Breast epithelium (tissue), 4 donors: ENCODE results near the gene EDRF1. TPM values are rescaled to one million over a fixed set of nuclear protein-coding genes. Genes with fewer than 3 reads are reported as not detected.

ENCODE experiments used
- DNase-seq, 2 donors: peaks; one replicate each; pipeline ENCODE4 v3.0.0-alpha.2; 2019; ENCODE audit warnings: low spot score in 2 of 2
- H3K27ac ChIP-seq, 2 donors: fragments of 200-600 bp; sonication (generic) in 1 of 2; one replicate each; pipeline ENCODE4 v1.5.1; 2016 to 2019; ENCODE audit warnings: mild to moderate bottlenecking in 1 of 2
- H3K27me3 ChIP-seq, 2 donors: fragments of 200-600 bp; sonication (generic) in 1 of 2; one replicate each; pipeline versions ENCODE4 v1.5.1 to v1.6.0; 2017 to 2019; ENCODE audit warnings: control low read depth in 1 of 2, mild to moderate bottlenecking in 1 of 2
- H3K36me3 ChIP-seq: fragments of 200-600 bp; one replicate; pipeline ENCODE4 v1.5.1; 2019
- H3K4me1 ChIP-seq, 2 donors: fragments of 200-600 bp; sonication (generic); one replicate each; pipeline ENCODE4 v1.5.1; 2016 to 2019; ENCODE audit warnings: control low read depth in 1 of 2
- H3K4me3 ChIP-seq, 3 donors: fragments of 200-600 bp; sonication (generic); 1 replicate in 2 of 3; 2 replicates in 1 of 3; pipeline ENCODE4 v1.5.1; 2016 to 2019; ENCODE audit warnings: mild to moderate bottlenecking in 3 of 3, moderate library complexity in 2 of 3
- H3K9me3 ChIP-seq, 2 donors: fragments of 200-600 bp; sonication (generic) in 1 of 2; one replicate each; pipeline ENCODE4 v1.5.1; 2016 to 2019; ENCODE audit warnings: control low read depth in 1 of 2
- CTCF ChIP-seq, 3 donors: fragments of 450-650 bp; IDR thresholded peaks; one replicate each; pipeline ENCODE4 v1.5.1; 2016 to 2017; ENCODE audit warnings: antibody characterized with exemption in 3 of 3, mild to moderate bottlenecking in 3 of 3, moderate library complexity in 3 of 3
- POLR2A ChIP-seq: fragments of 450-650 bp; IDR thresholded peaks from one replicate; pipeline ENCODE4 v1.6.1; 2016; ENCODE audit warnings: antibody characterized with exemption, mild to moderate bottlenecking, moderate library complexity
- POLR2AphosphoS5 ChIP-seq, 3 donors: sonication (generic); formaldehyde crosslinking; IDR thresholded peaks; one replicate each; pipeline ENCODE4 v1.6.1; 2017; ENCODE audit warnings: antibody characterized with exemption in 3 of 3
- intact Hi-C: fragments of 100-400 bp; cut with DNase I; formaldehyde crosslinking; loops from one replicate; pipeline ENCODE4 v1.15.1; 2023; ENCODE audit warnings: low total_unique reads
- total RNA-seq, 3 donors: library from RNA; depleted of rRNA; stranded (reverse); fragments of >200 nt; gene quantifications; one replicate each; pipeline ENCODE4 v1.1.0, GENCODE V29; 2016

The EDRF1 gene
- total RNA-seq, 3 donors from 2014 or later = 23.8 to 37.3 (median 35.1) TPM

GRCh38 chr10:125783408-125783807, 63.9 kb downstream of the EDRF1 start:
- Histone ChIP-seq H3K36me3 (no peaks in the 10 kb centered on the region), H3K9me3 (no peaks in the 10 kb centered on the region), H3K4me1 (no peaks in the 10 kb centered on the region), H3K27me3 (no peaks in the 10 kb centered on the region), H3K4me3 (no peak overlapping the region), H3K27ac (no peak overlapping the region)
- intact Hi-C loops = no loop called here
- DNase-seq = no peak
- TF ChIP-seq POLR2AphosphoS5 (IDR thresholded peaks at IDR 0.05) (no peak), CTCF (IDR thresholded peaks at IDR 0.05) (no peak), POLR2A (no peak)

DNA sequence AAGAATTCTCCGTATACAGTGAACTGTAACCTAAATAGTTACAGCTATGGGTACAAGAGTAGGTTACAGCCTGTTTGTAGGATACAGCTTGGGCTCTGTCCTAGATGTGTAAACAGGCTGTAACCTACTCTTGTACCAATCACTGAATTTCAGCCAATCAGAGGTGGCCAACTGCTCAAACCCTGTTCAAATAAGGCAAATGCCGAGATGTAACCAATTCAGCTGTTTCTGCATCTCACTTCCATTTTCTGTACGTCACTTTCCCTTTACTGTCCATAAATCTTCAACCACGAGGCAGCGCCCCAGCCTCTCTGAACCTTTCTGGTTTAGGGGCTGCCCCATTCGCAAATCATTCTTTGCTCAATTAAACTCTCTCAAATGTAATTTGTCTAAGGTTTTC, 64.4 kb downstream of the EDRF1 start:
- no peak overlapping the region for H3K4me3 ChIP-seq
- no peaks in the 10 kb centered on the region for H3K36me3 ChIP-seq
- no peaks in the 10 kb centered on the region for H3K9me3 ChIP-seq
- no peaks in the 10 kb centered on the region for H3K27me3 ChIP-seq
- TF ChIP-seq POLR2A (no peak), POLR2AphosphoS5 (IDR thresholded peaks at IDR 0.05) (no peak), CTCF (IDR thresholded peaks at IDR 0.05) (no peak)
- DNase-seq = no peak
- intact Hi-C loops = no loop called here
- H3K4me1 ChIP-seq = no peaks in the 10 kb centered on the region
- H3K27ac ChIP-seq = no peak overlapping the region

- Histone ChIP-seq H3K4me3 (no peak overlapping the region), H3K27me3 (no peaks in the 10 kb centered on the region), H3K27ac (no peak overlapping the region), H3K4me1 (no peaks in the 10 kb centered on the region), H3K36me3 (no peaks in the 10 kb centered on the region), H3K9me3 (no peaks in the 10 kb centered on the region)
- no peak for DNase-seq
- TF ChIP-seq CTCF (IDR thresholded peaks at IDR 0.05) = no peak
- no peak for TF ChIP-seq POLR2AphosphoS5 (IDR thresholded peaks at IDR 0.05)
- no peak for TF ChIP-seq POLR2A
- intact Hi-C loops = no loop called here
These were observed 66.3 kb downstream of the EDRF1 start for GRCh38 chr10:125785791-125786190.

- Histone ChIP-seq H3K27ac (no peak overlapping the region), H3K4me1 (no peaks in the 10 kb centered on the region), H3K9me3 (no peaks in the 10 kb centered on the region), H3K27me3 (no peaks in the 10 kb centered on the region), H3K4me3 (no peak overlapping the region), H3K36me3 (no peaks in the 10 kb centered on the region)
- no peak for DNase-seq
- no peak for TF ChIP-seq CTCF (IDR thresholded peaks at IDR 0.05)
- no peak for TF ChIP-seq POLR2AphosphoS5 (IDR thresholded peaks at IDR 0.05)
- TF ChIP-seq POLR2A = no peak
- intact Hi-C loops = no loop called here
These were observed 68.9 kb downstream of the EDRF1 start for GRCh38 chr10:125788156-125789034.

- intact Hi-C loops = no loop called here
- Histone ChIP-seq H3K27me3 (no peaks in the 10 kb centered on the region), H3K36me3 (no peaks in the 10 kb centered on the region), H3K9me3 (no peaks in the 10 kb centered on the region), H3K4me1 (no peaks in the 10 kb centered on the region), H3K27ac (no peak overlapping the region), H3K4me3 (no peak overlapping the region)
- TF ChIP-seq POLR2A = no peak
- no peak for TF ChIP-seq POLR2AphosphoS5 (IDR thresholded peaks at IDR 0.05)
- TF ChIP-seq CTCF (IDR thresholded peaks at IDR 0.05) = no peak
- no peak for DNase-seq
These were observed 73.1 kb downstream of the EDRF1 start for GRCh38 chr10:125792342-125793300.
